GM12878 (cell line): ENCODE data around the gene EPHA2. TPM values are rescaled to one million over a fixed set of nuclear protein-coding genes. Genes with fewer than 3 reads are reported as not detected.

Experiments
- ATAC-seq: fragments of 200-7000 bp; cut with Tn5 transposase; 3 replicates; pipeline ENCODE4 v1.9.1; 2020; ENCODE audit warnings: mild to moderate bottlenecking, moderate library complexity
- BruUV-seq: library from RNA; stranded (reverse); fragments of 400-500 nt; replicated peaks from 2 replicates; lab custom pipeline; 2021; lab: Mats Ljungman, UMichigan
- CTCF ChIA-PET: fragments of 300-600 bp; sonication (Branson Sonifier 250); formaldehyde crosslinking; extraction: SDS; loops from one replicate; lab custom pipeline; 2021; ENCODE audit warnings: inconsistent platforms; lab: Yijun Ruan, JAX
- POLR2A ChIA-PET: fragments of 350-600 bp; formaldehyde crosslinking; extraction: SDS; loops from one replicate; lab custom pipeline; 2021; ENCODE audit warnings: inconsistent platforms; lab: Charles Lee
- RAD21 ChIA-PET: fragments of 300-600 bp; sonication (Branson Sonifier 250); formaldehyde crosslinking; loops from one replicate; lab custom pipeline; 2023; ENCODE audit warnings: antibody characterized with exemption; ENCODE audit not compliant: unreplicated experiment; lab: Charles Lee
- SMC1A ChIA-PET: fragments of 300-600 bp; sonication (Branson Sonifier 250); formaldehyde crosslinking; loops from one replicate; lab custom pipeline; 2023; ENCODE audit not compliant: unreplicated experiment, uncharacterized antibody; lab: Charles Lee
- DNase-seq: peaks from one replicate; pipeline ENCODE4 v3.0.0-alpha.2; 2011; ENCODE audit warnings: low read depth, low spot score
- FAIRE-seq: peaks from 3 replicates; lab custom pipeline; 2011; peaks lifted over from hg19 to GRCh38; lab: Jason Lieb, UNC
- H2AFZ ChIP-seq: 2 replicates; pipeline ENCODE4 v1.6.0; 2011; ENCODE audit warnings: low read depth, low read length, control low read depth; ENCODE audit not compliant: control insufficient read depth
- H3K27ac ChIP-seq: 2 replicates; pipeline ENCODE4 v1.5.1; 2011; ENCODE audit warnings: control low read depth; ENCODE audit not compliant: control insufficient read depth, insufficient read depth
- H3K27me3 ChIP-seq, 2 experiments: replicated peaks in 1 of 2; 2 replicates each; pipeline versions ENCODE4 v1.6.0 to v1.6.1; 2011; ENCODE audit warnings: low read length in 1 of 2; ENCODE audit not compliant: control insufficient read depth in 2 of 2, insufficient read depth in 2 of 2
- H3K36me3 ChIP-seq, 2 experiments: 2 replicates each; pipeline ENCODE4 v1.5.1; 2011; ENCODE audit warnings: low read length in 1 of 2; ENCODE audit not compliant: control insufficient read depth in 2 of 2, insufficient read depth in 2 of 2
- H3K4me1 ChIP-seq: 2 replicates; pipeline ENCODE4 v1.6.1; 2011; ENCODE audit warnings: mild to moderate bottlenecking, low read length, moderate library complexity, mixed read lengths; ENCODE audit not compliant: control insufficient read depth, insufficient read depth
- H3K4me2 ChIP-seq: 2 replicates; pipeline ENCODE4 v1.6.0; 2011; ENCODE audit warnings: control low read depth; ENCODE audit not compliant: control insufficient read depth, insufficient read depth
- H3K4me3 ChIP-seq: fragments of 200-600 bp; sonication (generic); 2 replicates; pipeline ENCODE4 v1.5.1; 2016
- H3K79me2 ChIP-seq: 2 replicates; pipeline ENCODE4 v1.6.0; 2011; ENCODE audit warnings: low read length; ENCODE audit not compliant: control insufficient read depth, insufficient read depth
- H3K9ac ChIP-seq: 2 replicates; pipeline ENCODE4 v1.8.0; 2011; ENCODE audit warnings: low read length, control low read depth, mixed read lengths; ENCODE audit not compliant: control insufficient read depth, insufficient read depth
- H3K9me3 ChIP-seq: replicated peaks from 3 replicates; pipeline ENCODE4 v1.5.1; 2011; ENCODE audit warnings: mild to moderate bottlenecking, low read length; ENCODE audit not compliant: control insufficient read depth, insufficient read depth
- H4K20me1 ChIP-seq: 2 replicates; pipeline ENCODE4 v1.6.0; 2011; ENCODE audit not compliant: control insufficient read depth, insufficient read depth
- ELK1 ChIP-seq: IDR thresholded peaks from 2 replicates; pipeline ENCODE4 v1.6.1; 2012; ENCODE audit warnings: low read depth, low read length, improper control_type of control experiment
- JUNB ChIP-seq: IDR thresholded peaks from 2 replicates; pipeline ENCODE4 v1.6.1; 2016; ENCODE audit warnings: antibody characterized with exemption, mild to moderate bottlenecking
- MEF2B ChIP-seq: fragments of 450-650 bp; IDR thresholded peaks from 2 replicates; pipeline ENCODE4 v1.6.1; 2018; ENCODE audit warnings: mild to moderate bottlenecking, moderate library complexity; ENCODE audit not compliant: partially characterized antibody, poor library complexity, severe bottlenecking
- NR2C2 ChIP-seq: IDR thresholded peaks from 2 replicates; pipeline ENCODE4 v1.6.1; 2011; ENCODE audit warnings: borderline replicate concordance, low read depth; ENCODE audit not compliant: control insufficient read depth, insufficient read length
- ZSCAN29 ChIP-seq: fragments of 450-650 bp; IDR thresholded peaks from 2 replicates; pipeline ENCODE4 v1.6.1; 2017; ENCODE audit warnings: mild to moderate bottlenecking, moderate library complexity
- WGBS: methylation state at CpG from one replicate; pipeline ENCODE4 v1.1.6; 2016; ENCODE audit warnings: low lambda C conversion rate; ENCODE audit not compliant: insufficient replicate concordance, insufficient coverage; ENCODE audit errors: missing lambda C conversion rate; 5-methylcytosine and 5-hydroxymethylcytosine counted together
- in situ Hi-C: fragments of 300-500 bp; cut with MboI; formaldehyde crosslinking; loops from 9 replicates; pipeline ENCODE4 v1.14.3; 2018; ENCODE audit warnings: mixed read lengths
- intact Hi-C: fragments of 100-400 bp; cut with micrococcal nuclease; formaldehyde crosslinking; loops from one replicate; pipeline ENCODE4 v1.14.2; 2022; ENCODE audit not compliant: unreplicated experiment
- polyA plus RNA-seq, 11 experiments: library from polyadenylated mRNA; depleted of rRNA in 4 of 11; unstranded in 6 of 11; stranded (reverse) in 5 of 11; fragments of >200 nt; fragmentation: Nextera tagmentation in 4 of 11; fragmentation: Illumina TruSeq in 1 of 11; extraction: Ambion mirVana in 4 of 11; extraction: Trizol in 1 of 11; gene quantifications; 1 replicate in 1 of 11; 2 replicates in 10 of 11; pipeline versions ENCODE4 v1.2.1 to v1.2.3, GENCODE V29; 2011 to 2016; ENCODE audit warnings: inconsistent platforms in 2 of 11, missing spikeins in 2 of 11, low read depth in 1 of 11
- total RNA-seq, 4 experiments: library from RNA; depleted of rRNA in 3 of 4; stranded (reverse); fragments of >200 nt in 3 of 4; fragmentation: Illumina TruSeq in 1 of 4; extraction: Trizol in 1 of 4; gene quantifications; 2 replicates each; pipeline versions ENCODE4 v1.2.1 to v1.2.3, GENCODE V29; 2013 to 2021
- TF ChIP-seq, protein P1 (sequence below), 3 experiments: IDR thresholded peaks in 2 of 3; conservative IDR thresholded peaks in 1 of 3; 2 replicates each; pipeline ENCODE4 v1.5.1; 2011; ENCODE audit warnings: low read depth in 3 of 3, low read length in 3 of 3, mild to moderate bottlenecking in 3 of 3, control low read depth in 2 of 3, moderate library complexity in 2 of 3, inconsistent platforms in 1 of 3, mixed read lengths in 1 of 3; ENCODE audit not compliant: control insufficient read depth in 2 of 3, insufficient read depth in 1 of 3; ENCODE audit errors: extremely low read depth in 1 of 3
- TF ChIP-seq, protein P2 (sequence below): fragments of 450-650 bp; IDR thresholded peaks from 2 replicates; pipeline ENCODE4 v1.6.1; 2018; ENCODE audit warnings: borderline replicate concordance, mild to moderate bottlenecking; ENCODE audit not compliant: partially characterized antibody

Gene EPHA2
- total and polyA plus RNA-seq, 10 of the 15 experiments (the other 5 are each of a cell fraction or from before 2014, with no cell fraction given) = 0.04 to 0.51 (median 0.23) TPM; not detected in 2

DNA sequence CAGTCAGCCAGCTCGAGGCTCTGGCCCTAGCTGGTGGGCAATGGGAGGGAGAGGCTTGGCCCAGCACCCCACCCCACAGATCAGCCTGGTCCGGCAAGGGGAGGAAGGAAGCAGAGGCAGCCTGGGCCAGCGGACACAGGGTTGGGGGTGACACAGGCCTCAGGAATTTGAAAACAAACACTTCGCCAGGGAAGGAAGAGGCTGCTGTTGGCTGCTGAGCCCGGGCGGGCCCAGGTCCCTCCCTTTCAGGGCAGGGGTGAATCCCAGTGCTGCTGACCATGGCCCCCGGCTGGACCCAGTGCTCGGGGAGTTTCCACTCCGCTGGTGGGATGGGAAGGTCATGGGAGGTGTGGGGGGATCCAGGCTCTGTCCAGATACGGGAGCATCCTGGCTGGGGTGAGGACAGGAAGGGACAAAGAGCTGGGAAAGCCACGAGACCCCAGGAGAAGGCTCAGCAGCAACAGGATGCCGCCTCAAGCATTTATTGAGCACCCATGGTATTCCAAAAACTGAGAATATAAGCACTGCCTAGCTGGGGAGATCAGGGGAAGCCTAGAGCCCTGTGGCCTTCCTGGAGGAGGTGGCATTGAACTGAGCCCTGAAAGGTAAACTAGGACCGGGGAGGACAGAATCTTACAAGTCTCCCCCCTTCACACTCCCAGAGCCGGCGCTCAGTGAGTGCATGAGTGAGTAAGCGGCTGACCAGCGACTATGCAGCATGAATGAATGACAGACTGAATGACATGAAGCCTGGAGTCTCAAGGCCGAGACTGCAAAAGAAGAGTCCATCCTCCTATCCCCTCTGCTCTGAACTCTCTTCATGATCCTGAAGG lies 26.2 kb upstream of the EPHA2 start:
- intact Hi-C loops (no loop called here), in situ Hi-C loops (loop anchor here (5.0 kb wide), 1 partner anchor 100 kb away; no protein-coding TSS in a partner anchor)
- no peak for DNase-seq
- TF ChIP-seq MEF2B = no peak
- Histone ChIP-seq H2AFZ (no peak overlapping the region), H3K4me3 (no peak overlapping the region), H3K4me1 (no peaks in the 10 kb centered on the region), H3K9ac (no peak overlapping the region), H3K27ac (no peak overlapping the region), H3K36me3 (no peaks in the 10 kb centered on the region), H3K27me3 (no peaks in the 10 kb centered on the region), H3K79me2 (no peaks in the 10 kb centered on the region), H3K9me3 (no peaks in the 10 kb centered on the region), H4K20me1 (no peaks in the 10 kb centered on the region), H3K4me2 (no peak overlapping the region)
- FAIRE-seq = no peak
- ChIA-PET CTCF (interaction anchor here (15.1 kb wide), 1 partner anchor 100 kb away, joined by 375 read pairs; no protein-coding TSS in a partner anchor), RAD21 (interaction anchor here (2.6 to 12.2 kb wide), 2 partner anchors 99 to 100 kb away, joined by 11 to 223 read pairs; no protein-coding TSS in a partner anchor), SMC1A (interaction anchor here (1.2 kb wide), 1 partner anchor 99 kb away, joined by 3 read pairs; no protein-coding TSS in a partner anchor), POLR2A (no interaction called here)
- WGBS = 42% methylated on average over 18 of the region's 18 CpGs
- BruUV-seq = no TSS peak
- no peak for ATAC-seq

DNA sequence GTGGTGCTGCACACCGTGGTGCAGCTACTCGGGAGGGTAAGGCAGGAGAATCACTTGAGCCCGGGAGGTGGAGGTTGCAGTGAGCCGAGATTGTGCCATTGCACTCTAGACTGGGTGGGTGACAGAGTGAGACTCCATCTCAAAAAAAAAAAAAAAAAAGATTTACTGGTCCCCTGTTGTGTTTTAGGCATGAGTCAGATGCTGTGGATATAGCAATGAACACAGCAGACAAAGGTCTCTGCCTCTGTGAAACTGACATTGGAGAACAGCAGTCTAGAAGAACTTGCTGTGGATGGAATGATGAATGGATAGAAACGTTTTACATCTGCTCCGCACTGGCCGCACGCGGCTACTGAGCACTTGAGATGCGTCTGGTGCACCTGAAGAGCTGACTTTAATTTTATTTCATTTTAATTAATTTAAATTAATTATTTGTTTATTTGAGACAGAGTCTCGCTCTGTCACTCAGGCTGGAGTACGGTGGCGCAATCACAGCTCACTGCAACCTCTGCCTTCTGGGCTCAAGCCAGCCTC lies 24.5 kb upstream of the EPHA2 start:
- Histone ChIP-seq H3K36me3 (no peaks in the 10 kb centered on the region), H4K20me1 (no peaks in the 10 kb centered on the region), H3K9me3 (no peaks in the 10 kb centered on the region), H3K4me1 (no peaks in the 10 kb centered on the region), H3K27me3 (no peaks in the 10 kb centered on the region), H3K9ac (no peak overlapping the region), H3K4me2 (no peak overlapping the region), H3K27ac (no peak overlapping the region), H3K4me3 (no peak overlapping the region), H2AFZ (no peak overlapping the region), H3K79me2 (no peaks in the 10 kb centered on the region)
- no TSS peak for BruUV-seq
- WGBS = 59% methylated on average over 13 of the region's 13 CpGs
- intact Hi-C loops (no loop called here), in situ Hi-C loops (loop anchor here (5.0 kb wide), 1 partner anchor 98 kb away; no protein-coding TSS in a partner anchor)
- DNase-seq (no peak), ATAC-seq (no peak), FAIRE-seq (no peak)
- ChIA-PET CTCF (interaction anchor here (1.5 to 15.1 kb wide), 2 partner anchors 99 to 108 kb away, joined by 3 to 375 read pairs; no protein-coding TSS in a partner anchor), RAD21 (interaction anchor here (1.5 to 2.6 kb wide), 2 partner anchors 98 to 101 kb away, joined by 7 to 11 read pairs; no protein-coding TSS in a partner anchor), POLR2A (no interaction called here), SMC1A (interaction anchor here (0.9 to 1.1 kb wide), 2 partner anchors 173 to 388 kb away, joined by 3 read pairs; no protein-coding TSS in a partner anchor)
- TF ChIP-seq, protein P1, sequence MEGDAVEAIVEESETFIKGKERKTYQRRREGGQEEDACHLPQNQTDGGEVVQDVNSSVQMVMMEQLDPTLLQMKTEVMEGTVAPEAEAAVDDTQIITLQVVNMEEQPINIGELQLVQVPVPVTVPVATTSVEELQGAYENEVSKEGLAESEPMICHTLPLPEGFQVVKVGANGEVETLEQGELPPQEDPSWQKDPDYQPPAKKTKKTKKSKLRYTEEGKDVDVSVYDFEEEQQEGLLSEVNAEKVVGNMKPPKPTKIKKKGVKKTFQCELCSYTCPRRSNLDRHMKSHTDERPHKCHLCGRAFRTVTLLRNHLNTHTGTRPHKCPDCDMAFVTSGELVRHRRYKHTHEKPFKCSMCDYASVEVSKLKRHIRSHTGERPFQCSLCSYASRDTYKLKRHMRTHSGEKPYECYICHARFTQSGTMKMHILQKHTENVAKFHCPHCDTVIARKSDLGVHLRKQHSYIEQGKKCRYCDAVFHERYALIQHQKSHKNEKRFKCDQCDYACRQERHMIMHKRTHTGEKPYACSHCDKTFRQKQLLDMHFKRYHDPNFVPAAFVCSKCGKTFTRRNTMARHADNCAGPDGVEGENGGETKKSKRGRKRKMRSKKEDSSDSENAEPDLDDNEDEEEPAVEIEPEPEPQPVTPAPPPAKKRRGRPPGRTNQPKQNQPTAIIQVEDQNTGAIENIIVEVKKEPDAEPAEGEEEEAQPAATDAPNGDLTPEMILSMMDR (IDR thresholded peaks at IDR 0.05 in 2 of 3, conservative IDR thresholded peaks at IDR 0.05 in 1 of 3; ENCODE audit: control insufficient read depth in 2 of 3, extremely low read depth in 1 of 3, insufficient read depth in 1 of 3, low read depth in 3 of 3, low read length in 3 of 3) = no peak
- TF ChIP-seq NR2C2 (no peak), ZSCAN29 (no peak), JUNB (no peak), ELK1 (no peak)
- TF ChIP-seq, protein P2, sequence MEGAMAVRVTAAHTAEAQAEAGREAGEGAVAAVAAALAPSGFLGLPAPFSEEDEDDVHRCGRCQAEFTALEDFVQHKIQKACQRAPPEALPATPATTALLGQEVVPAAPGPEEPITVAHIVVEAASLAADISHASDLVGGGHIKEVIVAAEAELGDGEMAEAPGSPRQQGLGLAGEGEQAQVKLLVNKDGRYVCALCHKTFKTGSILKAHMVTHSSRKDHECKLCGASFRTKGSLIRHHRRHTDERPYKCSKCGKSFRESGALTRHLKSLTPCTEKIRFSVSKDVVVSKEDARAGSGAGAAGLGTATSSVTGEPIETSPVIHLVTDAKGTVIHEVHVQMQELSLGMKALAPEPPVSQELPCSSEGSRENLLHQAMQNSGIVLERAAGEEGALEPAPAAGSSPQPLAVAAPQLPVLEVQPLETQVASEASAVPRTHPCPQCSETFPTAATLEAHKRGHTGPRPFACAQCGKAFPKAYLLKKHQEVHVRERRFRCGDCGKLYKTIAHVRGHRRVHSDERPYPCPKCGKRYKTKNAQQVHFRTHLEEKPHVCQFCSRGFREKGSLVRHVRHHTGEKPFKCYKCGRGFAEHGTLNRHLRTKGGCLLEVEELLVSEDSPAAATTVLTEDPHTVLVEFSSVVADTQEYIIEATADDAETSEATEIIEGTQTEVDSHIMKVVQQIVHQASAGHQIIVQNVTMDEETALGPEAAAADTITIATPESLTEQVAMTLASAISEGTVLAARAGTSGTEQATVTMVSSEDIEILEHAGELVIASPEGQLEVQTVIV = no peak
